K562 (cell line): ENCODE data around the gene MYL12B. TPM values are rescaled to one million over a fixed set of nuclear protein-coding genes. Genes with fewer than 3 reads are reported as not detected.

Experiments
- ATAC-seq: fragments of 200-7000 bp; cut with Tn5 transposase; 3 replicates; pipeline ENCODE4 v1.9.1; 2020; ENCODE audit warnings: moderate library complexity
- BruUV-seq: library from RNA; stranded (reverse); fragments of 400-500 nt; replicated peaks from 2 replicates; lab custom pipeline; 2021; lab: Mats Ljungman, UMichigan
- CTCF ChIA-PET: fragments of 300-600 bp; formaldehyde crosslinking; extraction: SDS; loops from one replicate; lab custom pipeline; 2021; ENCODE audit warnings: low intra/inter-chr PET ratio; lab: Yijun Ruan, JAX
- POLR2A ChIA-PET: fragments of 300-600, 350-650 bp; sonication (Branson Sonifier 250); formaldehyde crosslinking; extraction: SDS; loops from one replicate; lab custom pipeline; 2021; ENCODE audit warnings: antibody characterized with exemption, inconsistent platforms; lab: Yijun Ruan, JAX
- DNase-seq, 4 experiments: peaks; one replicate each; pipeline versions ENCODE4 v3.0.0 to v3.0.0-alpha.2; 2011 to 2018; ENCODE audit warnings: low spot score in 3 of 4, mixed read lengths in 3 of 4; ENCODE audit errors: extremely low read depth in 1 of 4
- FAIRE-seq: peaks from 2 replicates; lab custom pipeline; 2011; peaks lifted over from hg19 to GRCh38; lab: Jason Lieb, UNC
- H2AFZ ChIP-seq: 2 replicates; pipeline ENCODE4 v1.6.0; 2011; ENCODE audit warnings: low read depth, low read length, control low read depth, inconsistent platforms
- H3K27ac ChIP-seq: fragments of 200-600 bp; 3 replicates; pipeline ENCODE4 v1.8.0; 2011; ENCODE audit warnings: low read depth, mild to moderate bottlenecking, control low read depth, inconsistent platforms, low read length, moderate library complexity, mixed read lengths; ENCODE audit errors: extremely low read depth
- H3K27me3 ChIP-seq, 2 experiments: fragments of 300-600 bp in 1 of 2; 2 replicates in 1 of 2; 3 replicates in 1 of 2; pipeline versions ENCODE4 v1.6.0 to v1.8.0; 2011; ENCODE audit warnings: inconsistent platforms in 2 of 2, low read length in 2 of 2, mild to moderate bottlenecking in 1 of 2, mixed read lengths in 1 of 2, moderate library complexity in 1 of 2; ENCODE audit not compliant: control insufficient read depth in 2 of 2, insufficient read depth in 2 of 2
- H3K36me3 ChIP-seq: fragments of 300-600 bp; 3 replicates; pipeline ENCODE4 v1.8.0; 2011; ENCODE audit warnings: mild to moderate bottlenecking, low read length, inconsistent platforms; ENCODE audit not compliant: control insufficient read depth, insufficient read depth
- H3K4me1 ChIP-seq, 2 experiments: fragments of 200-600 bp in 1 of 2; replicated peaks in 1 of 2; 2 replicates in 1 of 2; 3 replicates in 1 of 2; pipeline versions ENCODE4 v1.5.1 to v1.8.0; 2011; ENCODE audit warnings: inconsistent platforms in 2 of 2, low read length in 2 of 2, mild to moderate bottlenecking in 1 of 2, mixed read lengths in 1 of 2, moderate library complexity in 1 of 2; ENCODE audit not compliant: control insufficient read depth in 2 of 2, insufficient read depth in 2 of 2
- H3K4me2 ChIP-seq: 2 replicates; pipeline ENCODE4 v1.6.1; 2011; ENCODE audit warnings: low read length, control low read depth, inconsistent platforms, mixed read lengths; ENCODE audit not compliant: insufficient read depth
- H3K4me3 ChIP-seq: fragments of 200-600 bp; sonication (generic), shearing (Covaris generic); 2 replicates; pipeline ENCODE4 v1.5.1; 2016; ENCODE audit warnings: control low read depth, inconsistent platforms
- H3K79me2 ChIP-seq: fragments of 200-600 bp; 3 replicates; pipeline ENCODE4 v1.8.0; 2011; ENCODE audit warnings: low read length, inconsistent platforms; ENCODE audit not compliant: control insufficient read depth, insufficient read depth
- H3K9ac ChIP-seq, 2 experiments: 2 replicates each; pipeline versions ENCODE4 v1.6.0 to v1.6.1; 2011; ENCODE audit warnings: low read depth in 2 of 2, low read length in 2 of 2, control low read depth in 1 of 2, inconsistent platforms in 1 of 2, mild to moderate bottlenecking in 1 of 2, mixed read lengths in 1 of 2; ENCODE audit not compliant: insufficient read depth in 1 of 2
- H3K9me1 ChIP-seq: one replicate; pipeline ENCODE4 v1.6.0; 2011; ENCODE audit warnings: inconsistent platforms, mild to moderate bottlenecking, low read length, moderate library complexity; ENCODE audit not compliant: control insufficient read depth, insufficient read depth
- H3K9me3 ChIP-seq: replicated peaks from 2 replicates; pipeline ENCODE4 v1.5.1; 2011; ENCODE audit warnings: low read depth, low read length, inconsistent platforms; ENCODE audit not compliant: control insufficient read depth, insufficient read depth
- H4K20me1 ChIP-seq: replicated peaks from 2 replicates; pipeline ENCODE4 v1.6.1; 2011; ENCODE audit warnings: low read length, inconsistent platforms, mixed read lengths; ENCODE audit not compliant: control insufficient read depth, insufficient read depth
- CBX1 ChIP-seq: sonication (generic); IDR thresholded peaks from 2 replicates; pipeline ENCODE4 v1.6.1; 2016; ENCODE audit warnings: antibody characterized with exemption, low read depth, mild to moderate bottlenecking
- NFE2L1 ChIP-seq: fragments of 450-650 bp; IDR thresholded peaks from 2 replicates; pipeline ENCODE4 v1.6.1; 2016; ENCODE audit warnings: missing genetic modification characterization, low read depth, mild to moderate bottlenecking, missing compliant biosample characterization, moderate library complexity, borderline replicate concordance
- PHB ChIP-seq: fragments of 250-450 bp; sonication (Bioruptor Pico); IDR thresholded peaks from 2 replicates; pipeline ENCODE4 v1.5.0; 2021
- SP2 ChIP-seq: IDR thresholded peaks from 2 replicates; pipeline ENCODE4 v1.6.1; 2011; ENCODE audit warnings: mild to moderate bottlenecking, low read depth, low read length, moderate library complexity; ENCODE audit not compliant: poor library complexity, severe bottlenecking; ENCODE audit errors: extremely low read depth
- STAG1 ChIP-seq: sonication (generic); formaldehyde crosslinking; IDR thresholded peaks from 2 replicates; pipeline ENCODE4 v1.5.0; 2020; ENCODE audit warnings: missing genetic modification reagents, borderline replicate concordance
- ZBTB33 ChIP-seq: sonication (generic); formaldehyde crosslinking; IDR thresholded peaks from 2 replicates; pipeline ENCODE4 v1.8.1; 2023; ENCODE audit warnings: mild to moderate bottlenecking, missing genetic modification reagents
- ZNF121 ChIP-seq: sonication (generic); formaldehyde crosslinking; conservative IDR thresholded peaks from 2 replicates; pipeline ENCODE4 v1.8.0; 2022; ENCODE audit warnings: missing genetic modification reagents
- ZNF311 ChIP-seq: fragments of 250-450 bp; sonication (Bioruptor Pico); IDR thresholded peaks from 2 replicates; pipeline ENCODE4 v1.4.0; 2020; ENCODE audit warnings: mild to moderate bottlenecking, moderate library complexity
- ZNF449 ChIP-seq: fragments of 250-450 bp; sonication (Bioruptor Pico); IDR thresholded peaks from 2 replicates; pipeline ENCODE4 v1.8.0; 2022; ENCODE audit warnings: moderate library complexity, mild to moderate bottlenecking, inconsistent platforms
- WGBS: fragments of 100-300 bp; shearing (Covaris generic); methylation state at CpG from one replicate; pipeline ENCODE4 v1.1.6; 2016; ENCODE audit warnings: low coverage, mixed read lengths; ENCODE audit not compliant: insufficient coverage; ENCODE audit errors: missing lambda C conversion rate; 5-methylcytosine and 5-hydroxymethylcytosine counted together
- in situ Hi-C: fragments of 300-500 bp; cut with MboI; formaldehyde crosslinking; loops from 4 replicates; pipeline ENCODE4 v1.15.0; 2018; ENCODE audit warnings: inconsistent platforms, mixed read lengths
- intact Hi-C: fragments of 100-400 bp; cut with micrococcal nuclease; formaldehyde crosslinking; loops from 2 replicates; pipeline ENCODE4 v1.14.2; 2022
- polyA plus RNA-seq, 8 experiments: library from polyadenylated mRNA; depleted of rRNA in 4 of 8; stranded (reverse) in 5 of 8; unstranded in 3 of 8; fragments of >200 nt; fragmentation: Nextera tagmentation in 2 of 8; fragmentation: Illumina TruSeq in 1 of 8; extraction: Ambion mirVana in 2 of 8; extraction: Trizol in 1 of 8; gene quantifications; 2 replicates each; pipeline versions ENCODE4 v1.2.1 to v1.2.3, GENCODE V29; 2011 to 2014; ENCODE audit warnings: inconsistent platforms in 1 of 8, missing spikeins in 1 of 8
- total RNA-seq, 7 experiments: library from RNA; depleted of rRNA in 6 of 7; stranded (reverse); fragments of >200 nt in 6 of 7; fragmentation: Illumina TruSeq in 2 of 7; extraction: Trizol in 2 of 7; gene quantifications; 2 replicates each; pipeline versions ENCODE4 v1.2.1 to v1.2.3, GENCODE V29; 2011 to 2021; ENCODE audit warnings: low replicate concordance in 1 of 7

The MYL12B gene
- total and polyA plus RNA-seq, 9 of the 15 experiments (the other 6 are each of a cell fraction or from before 2014, with no cell fraction given), result 220 to 995 (median 463) TPM

- BruUV-seq, result no TSS peak
- TF ChIP-seq ZBTB33 (CRISPR knock-in tag) (peak; percentile 81), ZNF311 (no peak), STAG1 (CRISPR knock-in tag) (0 out of 2 replicates have a peak, but pooled peaks have one; percentile 7), CBX1 (peak; percentile 20; the same call in 1 of the 2 replicates), SP2 (no peak), ZNF121 (peak; percentile 64), PHB (no peak), NFE2L1 (tag) (no peak), ZNF449 (no peak)
- no peak overlapping the region for H3K4me3 ChIP-seq
- no peak for FAIRE-seq
- in situ Hi-C loops, result no loop called here
- H3K9me3 ChIP-seq, result no peaks in the 10 kb centered on the region
- H2AFZ ChIP-seq, result no peak overlapping the region
- ChIA-PET CTCF (no interaction called here), POLR2A (interaction anchor here (1.9 kb wide), 1 partner anchor 32 kb away, joined by 6 read pairs; the partner anchor contains the start of gene MYL12A)
- H4K20me1 ChIP-seq, result no peaks in the 10 kb centered on the region
- no peak overlapping the region for H3K9ac ChIP-seq
- no peaks in the 10 kb centered on the region for H3K9me1 ChIP-seq
- H3K4me2 ChIP-seq, result no peak overlapping the region
- 88% methylated on average over 33 of the region's 36 CpGs for WGBS
- peaks cover 12 to 38% of the 10 kb centered on the region in 2 experiments for H3K4me1 ChIP-seq
- ATAC-seq, result no peak
- no peaks in the 10 kb centered on the region for H3K27me3 ChIP-seq
- no peak for DNase-seq
- no peaks in the 10 kb centered on the region; the same call in 2 of the 3 replicates for H3K36me3 ChIP-seq
- intact Hi-C loops, result no loop called here
- H3K27ac ChIP-seq, result no peak overlapping the region
- no peaks in the 10 kb centered on the region for H3K79me2 ChIP-seq
Observed at GRCh38 chr18:3214855-3215637, 46.9 kb upstream of the MYL12B start.
